ENCODE measurements around the gene SFI1. TPM values are rescaled to one million over a fixed set of nuclear protein-coding genes. Genes with fewer than 3 reads are reported as not detected.

Gene SFI1
- total and polyA plus RNA-seq, 2 of the 8 experiments (the other 6 are each of a cell fraction or from before 2014, with no cell fraction given): 10.4 to 30.1 TPM

- H2BK5ac ChIP-seq (ENCODE audit: low read depth, low read length): no peak overlapping the region
- no peaks in the 10 kb centered on the region for H3K27me3 ChIP-seq (replicated peaks in 1 of 4; ENCODE audit: control insufficient read depth in 3 of 4, extremely low read depth in 1 of 4, insufficient read depth in 3 of 4, low read length in 3 of 4)
- H3K36me3 ChIP-seq (ENCODE audit: control insufficient read depth in 2 of 4, insufficient read depth in 4 of 4, low read length in 3 of 4): peaks cover 0 to 15% (median 0%) of the 10 kb centered on the region in 4 experiments; a peak in 5 of 8 replicates
- no peak overlapping the region for H3K9ac ChIP-seq (replicated peaks in 1 of 4; ENCODE audit: extremely low read depth in 1 of 4, low read depth in 3 of 4, low read length in 3 of 4)
- no peak for DNase-seq (ENCODE audit: low read depth in 1 of 2, low spot score in 2 of 2)
- H3K4me1 ChIP-seq (replicated peaks in 1 of 4; ENCODE audit: control insufficient read depth in 3 of 4, insufficient read depth in 4 of 4, low read length in 3 of 4): no peaks in the 10 kb centered on the region
- H4K91ac ChIP-seq (replicated peaks; ENCODE audit: insufficient read length, low read length): no peak overlapping the region
- no peak overlapping the region for H4K8ac ChIP-seq (ENCODE audit: extremely low read depth, insufficient read depth, low read length)
- H2AFZ ChIP-seq (ENCODE audit: low read length): no peak overlapping the region
- H3K14ac ChIP-seq (ENCODE audit: insufficient read length): no peak overlapping the region
- no peak overlapping the region for H2BK120ac ChIP-seq (replicated peaks; ENCODE audit: low read depth, low read length)
- H3K79me1 ChIP-seq (ENCODE audit: low read depth, low read length): no peaks in the 10 kb centered on the region
- no peak overlapping the region for H2BK20ac ChIP-seq (ENCODE audit: low read length)
- H3K56ac ChIP-seq (replicated peaks; ENCODE audit: insufficient read length, low read depth, low read length): no peak overlapping the region
- no peak overlapping the region for H2AK5ac ChIP-seq (ENCODE audit: low read depth, low read length)
- no peak for FAIRE-seq
- H3K4me3 ChIP-seq (ENCODE audit: extremely low read depth in 1 of 4, insufficient read depth in 2 of 4, low read depth in 3 of 4, low read length in 4 of 4): no peak overlapping the region
- H3K4me2 ChIP-seq (ENCODE audit: insufficient read depth in 1 of 2, low read depth in 2 of 2, low read length in 2 of 2): no peak overlapping the region
- no peak overlapping the region for H2BK12ac ChIP-seq (ENCODE audit: low read depth, low read length)
- ChIA-PET CTCF (ENCODE audit: partially characterized antibody) (no interaction called here), POLR2A (ENCODE audit: partially characterized antibody) (no interaction called here)
- H3K27ac ChIP-seq (ENCODE audit: low read depth, low read length): no peak overlapping the region
- no peak overlapping the region for H3K4ac ChIP-seq (replicated peaks; ENCODE audit: insufficient read length, low read depth, low read length)
- peaks cover 0 to 4% of the 10 kb centered on the region in 2 experiments for H4K20me1 ChIP-seq (replicated peaks in 1 of 2; ENCODE audit: control insufficient read depth in 1 of 2, insufficient read depth in 2 of 2, low read length in 2 of 2)
- WGBS, 2 experiments (ENCODE audit: extremely low coverage in 1 of 2, insufficient coverage in 1 of 2, insufficient read length in 1 of 2, insufficient replicate concordance in 2 of 2, low coverage in 1 of 2, low lambda C conversion rate in 2 of 2, missing lambda C conversion rate in 1 of 2): 100% methylated on average over 3 of the region's 3 CpGs; no CpG with 5 or more reads in 1 of the 2 experiments
- H4K5ac ChIP-seq (ENCODE audit: insufficient read length, low read depth, low read length): no peak overlapping the region
- H3K18ac ChIP-seq (ENCODE audit: extremely low read depth, low read length): no peak overlapping the region
- no peak overlapping the region for H2BK15ac ChIP-seq (ENCODE audit: low read length)
- H3K9me3 ChIP-seq (ENCODE audit: insufficient read depth in 2 of 2, low read depth in 1 of 2, low read length in 1 of 2): no peaks in the 10 kb centered on the region
- H3K79me2 ChIP-seq (ENCODE audit: control insufficient read depth in 1 of 2, insufficient read depth in 2 of 2, low read length in 2 of 2): peaks cover 0 to 6% of the 10 kb centered on the region in 2 experiments; a peak in 1 of 4 replicates
- no peak overlapping the region for H3K23ac ChIP-seq (ENCODE audit: insufficient read length)
- H3K23me2 ChIP-seq (ENCODE audit: low read depth, low read length): no peaks in the 10 kb centered on the region
- no peak for TF ChIP-seq JUND (IDR thresholded peaks at IDR 0.05; ENCODE audit: low read length)
- TF ChIP-seq, protein P1, sequence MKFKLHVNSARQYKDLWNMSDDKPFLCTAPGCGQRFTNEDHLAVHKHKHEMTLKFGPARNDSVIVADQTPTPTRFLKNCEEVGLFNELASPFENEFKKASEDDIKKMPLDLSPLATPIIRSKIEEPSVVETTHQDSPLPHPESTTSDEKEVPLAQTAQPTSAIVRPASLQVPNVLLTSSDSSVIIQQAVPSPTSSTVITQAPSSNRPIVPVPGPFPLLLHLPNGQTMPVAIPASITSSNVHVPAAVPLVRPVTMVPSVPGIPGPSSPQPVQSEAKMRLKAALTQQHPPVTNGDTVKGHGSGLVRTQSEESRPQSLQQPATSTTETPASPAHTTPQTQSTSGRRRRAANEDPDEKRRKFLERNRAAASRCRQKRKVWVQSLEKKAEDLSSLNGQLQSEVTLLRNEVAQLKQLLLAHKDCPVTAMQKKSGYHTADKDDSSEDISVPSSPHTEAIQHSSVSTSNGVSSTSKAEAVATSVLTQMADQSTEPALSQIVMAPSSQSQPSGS (IDR thresholded peaks at IDR 0.05; ENCODE audit: low read length): no peak
- TF ChIP-seq HDAC6 (IDR thresholded peaks at IDR 0.05; ENCODE audit: low read depth, low read length): no peak
- no peak for TF ChIP-seq SP2 (IDR thresholded peaks at IDR 0.05; ENCODE audit: low read length)
- TF ChIP-seq, protein P2, sequence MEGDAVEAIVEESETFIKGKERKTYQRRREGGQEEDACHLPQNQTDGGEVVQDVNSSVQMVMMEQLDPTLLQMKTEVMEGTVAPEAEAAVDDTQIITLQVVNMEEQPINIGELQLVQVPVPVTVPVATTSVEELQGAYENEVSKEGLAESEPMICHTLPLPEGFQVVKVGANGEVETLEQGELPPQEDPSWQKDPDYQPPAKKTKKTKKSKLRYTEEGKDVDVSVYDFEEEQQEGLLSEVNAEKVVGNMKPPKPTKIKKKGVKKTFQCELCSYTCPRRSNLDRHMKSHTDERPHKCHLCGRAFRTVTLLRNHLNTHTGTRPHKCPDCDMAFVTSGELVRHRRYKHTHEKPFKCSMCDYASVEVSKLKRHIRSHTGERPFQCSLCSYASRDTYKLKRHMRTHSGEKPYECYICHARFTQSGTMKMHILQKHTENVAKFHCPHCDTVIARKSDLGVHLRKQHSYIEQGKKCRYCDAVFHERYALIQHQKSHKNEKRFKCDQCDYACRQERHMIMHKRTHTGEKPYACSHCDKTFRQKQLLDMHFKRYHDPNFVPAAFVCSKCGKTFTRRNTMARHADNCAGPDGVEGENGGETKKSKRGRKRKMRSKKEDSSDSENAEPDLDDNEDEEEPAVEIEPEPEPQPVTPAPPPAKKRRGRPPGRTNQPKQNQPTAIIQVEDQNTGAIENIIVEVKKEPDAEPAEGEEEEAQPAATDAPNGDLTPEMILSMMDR (IDR thresholded peaks at IDR 0.05; ENCODE audit: control extremely low read depth in 1 of 3, insufficient read depth in 1 of 3, low read depth in 1 of 3, low read length in 3 of 3): no peak
- TF ChIP-seq CHD1 (IDR thresholded peaks at IDR 0.05; ENCODE audit: low read depth, low read length): no peak
- TF ChIP-seq CTBP2 (IDR thresholded peaks at IDR 0.05; ENCODE audit: borderline replicate concordance, insufficient read depth, insufficient read length, low read length): no peak
- TF ChIP-seq SIX5 (IDR thresholded peaks at IDR 0.05; ENCODE audit: low read depth, low read length): no peak
- no peak for TF ChIP-seq SIN3A (conservative IDR thresholded peaks at IDR 0.05 in 1 of 2, IDR thresholded peaks at IDR 0.05 in 1 of 2; ENCODE audit: low read depth in 1 of 2, low read length in 2 of 2)
- TF ChIP-seq SP1 (IDR thresholded peaks at IDR 0.05; ENCODE audit: low read depth, low read length): no peak
These were observed 20.5 kb upstream of the SFI1 start for GRCh38 chr22:31475800-31476199.
